ENCODE measurements around the gene NPPA.
A peak's percentile ranks its signal among the peaks of the same experiment; 100 is the strongest.

NPPA gene

GRCh38 chr1:11886986-11887665 lies 39.5 kb upstream of the NPPA start:
- in situ Hi-C loops (cut with MboI; ENCODE audit: low sequenced_read_pairs, unreplicated experiment), result no loop called here
- peak; percentile 19 for DNase-seq (ENCODE audit: low spot score)
- no peak for TF ChIP-seq CTCF (IDR thresholded peaks at IDR 0.05; ENCODE audit: borderline replicate concordance, control extremely low read depth, extremely low read depth, insufficient read depth, missing control alignments)

- in situ Hi-C loops (cut with MboI; ENCODE audit: low sequenced_read_pairs, unreplicated experiment), result no loop called here
- no peak for DNase-seq (ENCODE audit: low spot score)
- no peak for TF ChIP-seq CTCF (IDR thresholded peaks at IDR 0.05; ENCODE audit: borderline replicate concordance, control extremely low read depth, extremely low read depth, insufficient read depth, missing control alignments)
Observed at GRCh38 chr1:11885916-11886315, 38.3 kb upstream of the NPPA start.

DNA sequence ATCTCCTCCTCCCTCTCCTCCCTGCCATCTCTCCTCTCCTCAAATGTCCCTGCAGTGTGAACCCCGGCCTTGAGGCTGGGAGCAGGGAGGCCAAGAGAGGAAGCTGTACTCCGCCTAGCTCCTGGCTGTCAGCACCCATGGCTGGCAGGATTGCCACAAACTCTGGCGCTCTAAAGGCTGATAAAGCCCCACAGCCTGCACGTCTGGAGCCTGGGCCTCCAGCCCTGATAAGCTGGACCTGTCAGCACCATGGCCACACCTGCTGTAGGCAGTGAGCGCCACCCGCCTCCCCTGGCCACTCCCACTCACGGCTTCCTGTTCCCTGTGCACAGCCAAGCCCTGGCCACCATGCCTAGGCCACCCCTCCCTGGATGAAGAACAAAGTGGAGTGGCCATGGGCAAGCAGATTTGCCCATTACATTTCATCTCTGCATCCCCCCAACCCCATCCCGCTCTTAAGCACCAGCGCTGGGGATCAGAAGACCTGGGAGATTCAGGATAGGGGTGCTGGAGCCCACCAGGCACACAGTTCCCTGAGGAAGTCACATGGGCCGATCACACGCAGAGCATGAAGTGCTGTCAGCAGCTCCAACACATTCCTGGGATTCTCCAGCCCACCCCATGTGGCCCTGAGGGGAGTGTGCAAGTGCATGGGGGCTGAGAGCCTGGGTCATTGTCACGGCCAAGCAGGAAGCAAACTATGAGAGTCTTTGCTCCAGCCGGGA lies 35.4 kb upstream of the NPPA start:
- no peak for TF ChIP-seq CTCF (IDR thresholded peaks at IDR 0.05; ENCODE audit: borderline replicate concordance, control extremely low read depth, extremely low read depth, insufficient read depth, missing control alignments)
- peak; percentile 37 for DNase-seq (ENCODE audit: low spot score)
- in situ Hi-C loops (cut with MboI; ENCODE audit: low sequenced_read_pairs, unreplicated experiment), result no loop called here

DNA sequence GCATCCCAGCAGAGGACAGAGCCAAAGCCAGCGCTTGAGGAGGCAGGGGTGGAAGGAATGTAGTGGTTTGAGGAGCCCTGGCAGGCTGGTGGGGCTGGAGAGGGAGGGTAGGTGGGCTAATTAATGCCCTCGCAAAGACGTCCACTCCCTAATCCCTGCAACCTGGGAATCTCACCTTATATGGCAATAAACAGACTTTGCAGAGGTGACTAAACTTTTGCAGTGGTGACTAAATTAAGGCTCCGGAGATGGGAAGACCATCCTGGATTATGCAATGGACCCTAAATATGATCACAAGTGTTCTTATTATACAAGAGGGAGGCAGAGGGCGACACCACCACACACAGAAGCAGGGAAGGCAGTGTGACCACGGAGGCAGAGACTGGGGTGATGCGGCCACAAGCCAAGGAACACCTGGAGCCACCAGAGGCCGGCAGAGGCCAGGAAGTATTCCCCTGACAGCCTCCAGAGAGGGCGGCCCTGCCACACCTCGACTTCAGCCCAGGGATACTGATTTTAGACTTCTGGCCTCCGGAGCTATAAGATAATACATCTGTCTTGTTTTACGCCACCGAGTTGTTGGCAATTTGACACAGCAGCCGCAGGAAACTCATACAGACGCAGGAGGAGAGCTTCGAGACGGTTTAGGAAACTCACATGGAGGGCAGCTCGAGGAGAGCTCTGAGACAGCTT lies 34.3 kb upstream of the NPPA start:
- no peak for TF ChIP-seq CTCF (IDR thresholded peaks at IDR 0.05; ENCODE audit: borderline replicate concordance, control extremely low read depth, extremely low read depth, insufficient read depth, missing control alignments)
- in situ Hi-C loops (cut with MboI; ENCODE audit: low sequenced_read_pairs, unreplicated experiment), result no loop called here
- no peak for DNase-seq (ENCODE audit: low spot score)

GRCh38 chr1:11880911-11881748 lies 33.5 kb upstream of the NPPA start:
- no peak for TF ChIP-seq CTCF (IDR thresholded peaks at IDR 0.05; ENCODE audit: borderline replicate concordance, control extremely low read depth, extremely low read depth, insufficient read depth, missing control alignments)
- DNase-seq (ENCODE audit: low spot score), result peak; percentile 20
- in situ Hi-C loops (cut with MboI; ENCODE audit: low sequenced_read_pairs, unreplicated experiment), result no loop called here

- peak; percentile 16 for DNase-seq (ENCODE audit: low spot score)
- no peak for TF ChIP-seq CTCF (IDR thresholded peaks at IDR 0.05; ENCODE audit: borderline replicate concordance, control extremely low read depth, extremely low read depth, insufficient read depth, missing control alignments)
- in situ Hi-C loops (cut with MboI; ENCODE audit: low sequenced_read_pairs, unreplicated experiment), result no loop called here
Observed at GRCh38 chr1:11880181-11880575, 32.6 kb upstream of the NPPA start.

Data from GM13976 (cell line).